ENCODE measurements around the gene MLPH. TPM values are rescaled to one million over a fixed set of nuclear protein-coding genes. Genes with fewer than 3 reads are reported as not detected.
A peak's percentile ranks its signal among the peaks of the same experiment; 100 is the strongest.

Gene MLPH
- polyA plus RNA-seq, 3 donors = not detected

- no peaks in the 10 kb centered on the region for H3K36me3 ChIP-seq (replicated peaks in 1 of 2; ENCODE audit: control insufficient read depth in 1 of 2, insufficient read depth in 2 of 2, low read length in 2 of 2)
- TF ChIP-seq CTCF (IDR thresholded peaks at IDR 0.05) = no peak
- H3K27me3 Mint-ChIP-seq (ENCODE audit: low read depth in 3 of 3) = peaks cover 12 to 26% (median 17%) of the 10 kb centered on the region in 3 donors
- intact Hi-C loops (cut with micrococcal nuclease) = no loop called here
- H3K27ac ChIP-seq (ENCODE audit: low read depth in 1 of 2, low read length in 2 of 2) = no peak overlapping the region
- H3K9me3 Mint-ChIP-seq = peaks cover 0 to 3% (median 2%) of the 10 kb centered on the region in 7 donors
- DNase-seq = no peak
- no peak overlapping the region for H3K4me3 Mint-ChIP-seq
- no peaks in the 10 kb centered on the region for H3K4me1 Mint-ChIP-seq
- no peaks in the 10 kb centered on the region for H3K4me1 ChIP-seq (ENCODE audit: control insufficient read depth in 1 of 2, insufficient read depth in 2 of 2, low read length in 2 of 2)
- no peak overlapping the region for H3K4me3 ChIP-seq (replicated peaks in 1 of 3; ENCODE audit: low read depth in 2 of 3, low read length in 3 of 3)
- H3K4me2 ChIP-seq (replicated peaks; ENCODE audit: extremely low read depth, low read length, poor library complexity, severe bottlenecking) = no peak overlapping the region
- no peak overlapping the region for H3K9ac ChIP-seq (ENCODE audit: insufficient read depth, low read length, poor library complexity, severe bottlenecking)
- peak overlapping the region in 1 of 7 donors; percentile 18 for H3K27ac Mint-ChIP-seq
- H4K20me1 ChIP-seq (ENCODE audit: insufficient read depth, low read length) = no peaks in the 10 kb centered on the region
- H2AFZ ChIP-seq (ENCODE audit: insufficient read depth, low read depth, low read length, poor library complexity, severe bottlenecking) = no peak overlapping the region
- 51% methylated on average over 6 of the region's 7 CpGs for WGBS (ENCODE audit: insufficient coverage)
- H3K9me3 ChIP-seq (replicated peaks in 1 of 2; ENCODE audit: control insufficient read depth in 1 of 2, insufficient read depth in 1 of 2, low read length in 2 of 2) = no peaks in the 10 kb centered on the region
- no peaks in the 10 kb centered on the region for H3K36me3 Mint-ChIP-seq
- H3K79me2 ChIP-seq (ENCODE audit: insufficient read depth, low read length) = no peaks in the 10 kb centered on the region
- H3K27me3 ChIP-seq (ENCODE audit: control insufficient read depth in 2 of 2, insufficient read depth in 2 of 2, low read length in 2 of 2) = no peaks in the 10 kb centered on the region
Observed at GRCh38 chr2:237507512-237507911, 20.5 kb downstream of the MLPH start.

GRCh38 chr2:237508361-237508760 lies 21.3 kb downstream of the MLPH start:
- Histone ChIP-seq H3K4me2 (replicated peaks; ENCODE audit: extremely low read depth, low read length, poor library complexity, severe bottlenecking) (no peak overlapping the region), H3K27me3 (ENCODE audit: control insufficient read depth in 2 of 2, insufficient read depth in 2 of 2, low read length in 2 of 2) (no peaks in the 10 kb centered on the region), H3K27ac (ENCODE audit: low read depth in 1 of 2, low read length in 2 of 2) (no peak overlapping the region), H4K20me1 (ENCODE audit: insufficient read depth, low read length) (no peaks in the 10 kb centered on the region), H3K9me3 (replicated peaks in 1 of 2; ENCODE audit: control insufficient read depth in 1 of 2, insufficient read depth in 1 of 2, low read length in 2 of 2) (no peaks in the 10 kb centered on the region), H2AFZ (ENCODE audit: insufficient read depth, low read depth, low read length, poor library complexity, severe bottlenecking) (no peak overlapping the region), H3K9ac (ENCODE audit: insufficient read depth, low read length, poor library complexity, severe bottlenecking) (no peak overlapping the region), H3K79me2 (ENCODE audit: insufficient read depth, low read length) (no peaks in the 10 kb centered on the region), H3K4me3 (replicated peaks in 1 of 3; ENCODE audit: low read depth in 2 of 3, low read length in 3 of 3) (no peak overlapping the region), H3K36me3 (replicated peaks in 1 of 2; ENCODE audit: control insufficient read depth in 1 of 2, insufficient read depth in 2 of 2, low read length in 2 of 2) (no peaks in the 10 kb centered on the region), H3K4me1 (ENCODE audit: control insufficient read depth in 1 of 2, insufficient read depth in 2 of 2, low read length in 2 of 2) (no peaks in the 10 kb centered on the region)
- H3K4me3 Mint-ChIP-seq = peak overlapping the region in 1 of 2 donors; percentile 35
- no peak overlapping the region for H3K27ac Mint-ChIP-seq
- intact Hi-C loops (cut with micrococcal nuclease) = no loop called here
- 80% methylated on average over 4 of the region's 4 CpGs for WGBS (ENCODE audit: insufficient coverage)
- H3K4me1 Mint-ChIP-seq = no peaks in the 10 kb centered on the region
- peaks cover 10 to 26% (median 17%) of the 10 kb centered on the region in 3 donors for H3K27me3 Mint-ChIP-seq (ENCODE audit: low read depth in 3 of 3)
- TF ChIP-seq CTCF (IDR thresholded peaks at IDR 0.05) = no peak
- no peak for DNase-seq
- H3K9me3 Mint-ChIP-seq = peaks cover 0 to 2% (median 0%) of the 10 kb centered on the region in 7 donors
- no peaks in the 10 kb centered on the region for H3K36me3 Mint-ChIP-seq

Measured in CD14-positive monocyte (primary cell).